ENCODE measurements around the gene DSCAML1.

Gene DSCAML1

DNA sequence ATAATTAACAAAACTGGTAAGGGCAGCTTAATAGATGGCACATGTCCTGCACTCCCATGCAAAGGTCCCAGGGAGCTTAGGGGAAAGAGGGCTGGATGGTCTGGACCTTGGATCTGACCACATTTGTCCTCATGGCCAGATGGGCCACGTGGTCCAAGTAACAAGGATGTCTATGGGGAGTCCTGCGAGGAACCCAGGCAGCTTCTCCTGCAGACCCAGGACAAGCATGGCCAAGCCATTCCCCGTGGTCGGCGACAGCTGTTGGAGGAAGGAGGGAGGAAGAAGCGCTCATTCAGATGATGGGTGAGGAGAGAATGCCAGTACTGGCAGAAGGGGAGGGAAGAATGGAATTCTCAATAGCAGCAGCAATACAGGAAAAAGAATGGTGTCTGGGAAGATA, 109.2 kb downstream of the DSCAML1 start:
- H3K4me3 ChIP-seq (ENCODE audit: low read depth, low read length): no peak overlapping the region
- no peak for DNase-seq (ENCODE audit: low read depth)
- TF ChIP-seq, protein P1, sequence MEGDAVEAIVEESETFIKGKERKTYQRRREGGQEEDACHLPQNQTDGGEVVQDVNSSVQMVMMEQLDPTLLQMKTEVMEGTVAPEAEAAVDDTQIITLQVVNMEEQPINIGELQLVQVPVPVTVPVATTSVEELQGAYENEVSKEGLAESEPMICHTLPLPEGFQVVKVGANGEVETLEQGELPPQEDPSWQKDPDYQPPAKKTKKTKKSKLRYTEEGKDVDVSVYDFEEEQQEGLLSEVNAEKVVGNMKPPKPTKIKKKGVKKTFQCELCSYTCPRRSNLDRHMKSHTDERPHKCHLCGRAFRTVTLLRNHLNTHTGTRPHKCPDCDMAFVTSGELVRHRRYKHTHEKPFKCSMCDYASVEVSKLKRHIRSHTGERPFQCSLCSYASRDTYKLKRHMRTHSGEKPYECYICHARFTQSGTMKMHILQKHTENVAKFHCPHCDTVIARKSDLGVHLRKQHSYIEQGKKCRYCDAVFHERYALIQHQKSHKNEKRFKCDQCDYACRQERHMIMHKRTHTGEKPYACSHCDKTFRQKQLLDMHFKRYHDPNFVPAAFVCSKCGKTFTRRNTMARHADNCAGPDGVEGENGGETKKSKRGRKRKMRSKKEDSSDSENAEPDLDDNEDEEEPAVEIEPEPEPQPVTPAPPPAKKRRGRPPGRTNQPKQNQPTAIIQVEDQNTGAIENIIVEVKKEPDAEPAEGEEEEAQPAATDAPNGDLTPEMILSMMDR (IDR thresholded peaks at IDR 0.05; ENCODE audit: insufficient read depth, low read depth, low read length, missing control alignments): no peak

DNA sequence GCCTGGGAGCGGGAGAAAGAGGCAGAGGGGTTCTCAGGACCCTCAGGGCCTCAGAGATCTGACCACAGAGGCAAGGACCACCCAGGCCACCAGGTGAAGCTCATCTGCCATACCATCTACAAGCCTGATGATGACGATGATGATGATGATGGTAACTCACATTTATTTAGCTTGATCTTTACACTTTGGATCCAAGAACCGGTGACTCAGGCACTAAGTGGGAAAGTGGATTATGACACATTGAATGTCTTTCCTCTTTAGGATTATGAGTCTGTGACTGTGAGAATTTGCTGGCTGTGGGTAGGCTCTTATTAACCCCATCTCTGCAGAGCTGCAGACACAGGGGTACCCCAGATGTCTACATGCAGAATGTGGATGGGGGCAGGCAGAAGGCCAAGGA, 110.3 kb downstream of the DSCAML1 start:
- no peak for DNase-seq (ENCODE audit: low read depth)
- TF ChIP-seq, protein P1 (IDR thresholded peaks at IDR 0.05; ENCODE audit: insufficient read depth, low read depth, low read length, missing control alignments): no peak
- no peak overlapping the region for H3K4me3 ChIP-seq (ENCODE audit: low read depth, low read length)

DNA sequence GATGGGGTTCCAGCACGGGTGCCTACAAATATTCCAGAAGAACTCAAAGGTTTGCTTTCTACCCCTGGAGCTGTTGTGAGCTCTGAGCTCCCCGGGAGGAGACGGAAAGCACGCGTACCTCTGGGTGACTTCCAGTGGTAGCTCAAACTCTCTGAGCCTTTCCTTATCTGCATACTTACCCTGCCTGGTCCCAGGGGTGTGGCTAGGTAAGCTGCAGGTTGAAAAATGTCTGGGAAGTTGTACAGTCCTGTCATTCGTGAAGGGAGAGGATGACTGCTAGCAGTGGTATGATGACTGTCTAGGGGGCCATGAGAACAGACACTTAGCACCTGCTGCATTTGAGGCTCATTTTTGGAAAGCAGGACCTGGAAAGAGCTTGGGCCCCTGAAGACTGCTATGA, 111.5 kb downstream of the DSCAML1 start:
- no peak for DNase-seq (ENCODE audit: low read depth)
- TF ChIP-seq, protein P1 (IDR thresholded peaks at IDR 0.05; ENCODE audit: insufficient read depth, low read depth, low read length, missing control alignments): no peak
- no peak overlapping the region for H3K4me3 ChIP-seq (ENCODE audit: low read depth, low read length)

DNA sequence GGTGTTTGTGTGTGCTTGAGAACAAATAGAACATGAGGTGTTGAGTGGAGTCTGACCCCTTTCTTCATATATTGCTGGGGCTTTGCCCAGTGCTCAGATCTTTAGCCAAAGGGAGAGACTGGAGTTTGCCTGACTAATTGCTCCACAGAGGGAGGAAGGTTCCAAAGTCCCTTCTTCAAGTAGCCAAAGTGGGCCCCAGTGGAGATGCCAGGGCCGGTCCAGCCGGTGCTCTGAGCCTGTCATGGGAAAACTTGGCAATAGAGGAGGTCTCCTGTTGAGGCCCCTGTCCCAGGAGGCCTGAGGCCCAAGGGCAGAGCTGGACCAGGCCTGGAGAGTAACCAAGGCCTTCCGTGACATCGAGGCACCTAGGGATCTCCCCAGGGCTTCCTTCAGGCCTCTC, 112.3 kb downstream of the DSCAML1 start:
- H3K4me3 ChIP-seq (ENCODE audit: low read depth, low read length): no peak overlapping the region
- TF ChIP-seq, protein P1 (IDR thresholded peaks at IDR 0.05; ENCODE audit: insufficient read depth, low read depth, low read length, missing control alignments): no peak
- no peak for DNase-seq (ENCODE audit: low read depth)

- no peak for DNase-seq (ENCODE audit: low read depth)
- no peak overlapping the region for H3K4me3 ChIP-seq (ENCODE audit: low read depth, low read length)
- TF ChIP-seq, protein P1 (IDR thresholded peaks at IDR 0.05; ENCODE audit: insufficient read depth, low read depth, low read length, missing control alignments): no peak
Observed at GRCh38 chr11:117684111-117684510, 112.9 kb downstream of the DSCAML1 start.

- TF ChIP-seq, protein P1 (IDR thresholded peaks at IDR 0.05; ENCODE audit: insufficient read depth, low read depth, low read length, missing control alignments): no peak
Observed at GRCh38 chr11:117681438-117681837, 115.6 kb downstream of the DSCAML1 start.

DNA sequence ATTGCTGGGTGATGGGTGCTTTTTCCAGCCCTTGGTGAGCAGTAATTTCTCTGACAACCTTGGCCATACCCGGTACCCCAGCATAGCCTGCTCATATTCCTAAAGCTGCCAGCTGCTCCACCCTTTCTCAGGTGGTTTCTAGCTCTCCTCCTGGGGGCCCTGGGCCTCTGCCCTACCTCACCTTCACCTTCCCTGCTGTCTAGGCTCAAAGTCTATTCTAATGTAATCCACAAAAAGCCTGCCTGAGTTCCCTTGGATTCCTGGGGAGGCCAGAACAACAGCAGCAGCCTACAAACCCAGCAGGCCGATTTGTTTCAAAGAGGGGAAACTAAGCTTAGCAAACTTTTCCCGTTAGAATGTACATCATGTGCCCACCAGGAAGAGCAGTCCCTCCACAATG, 117.6 kb downstream of the DSCAML1 start:
- no peak overlapping the region for H3K4me3 ChIP-seq (ENCODE audit: low read depth, low read length)
- no peak for DNase-seq (ENCODE audit: low read depth)
- TF ChIP-seq, protein P1 (IDR thresholded peaks at IDR 0.05; ENCODE audit: insufficient read depth, low read depth, low read length, missing control alignments): no peak

More at GRCh38 chr11:117681438-117681837, 115.6 kb downstream of the DSCAML1 start:
- H3K4me3 ChIP-seq (ENCODE audit: low read depth, low read length): no peak overlapping the region
- DNase-seq (ENCODE audit: low read depth): no peak

Measured in GM12865 (cell line).